SU-DHL-6 (cell line): Measurements from ENCODE around the gene CCNY.
"Not testable (repeated sequence)": the region's sequence is repeated elsewhere in the genome, so short reads cannot be mapped to it uniquely, and the experiment has no call there.

Experiments used
- H2AFZ ChIP-seq: fragments of 200-600 bp; sonication (generic); 2 replicates; pipeline ENCODE4 v1.6.1; 2014; ENCODE audit warnings: low read depth, mild to moderate bottlenecking, moderate library complexity, mixed read lengths, antibody characterized with exemption, low read length; ENCODE audit not compliant: severe bottlenecking
- H3F3A ChIP-seq: fragments of 200-600 bp; shearing (Covaris generic); 2 replicates; pipeline ENCODE4 v1.6.0; 2016; ENCODE audit warnings: antibody characterized with exemption, mild to moderate bottlenecking; ENCODE audit not compliant: insufficient read depth
- H3K27ac ChIP-seq: fragments of 200-600 bp; sonication (generic); 2 replicates; pipeline ENCODE4 v1.5.1; 2016; ENCODE audit warnings: low read depth, mild to moderate bottlenecking, low read length, moderate library complexity, mixed read lengths
- H3K27me3 ChIP-seq: fragments of 200-600 bp; sonication (generic), shearing (Covaris generic); 2 replicates; pipeline ENCODE4 v1.6.0; 2014; ENCODE audit warnings: mild to moderate bottlenecking, low read length
- H3K36me3 ChIP-seq: fragments of 200-600 bp; sonication (generic); 2 replicates; pipeline ENCODE4 v1.6.1; 2014; ENCODE audit warnings: mild to moderate bottlenecking, low read length, mixed read lengths
- H3K4me2 ChIP-seq: fragments of 300-600, 200-600 bp; shearing (Covaris generic), sonication (generic); 2 replicates; pipeline ENCODE4 v1.6.0; 2014; ENCODE audit warnings: low read length, low read depth, mild to moderate bottlenecking; ENCODE audit not compliant: poor library complexity, severe bottlenecking
- H3K4me3 ChIP-seq: fragments of 200-600 bp; sonication (generic); 2 replicates; pipeline ENCODE4 v1.5.1; 2014; ENCODE audit warnings: antibody characterized with exemption, low read length, mild to moderate bottlenecking, mixed read lengths; ENCODE audit not compliant: insufficient read depth, poor library complexity, severe bottlenecking
- H3K79me2 ChIP-seq: fragments of 200-600 bp; sonication (generic); 2 replicates; pipeline ENCODE4 v1.6.1; 2014; ENCODE audit warnings: mild to moderate bottlenecking, low read length, moderate library complexity; ENCODE audit not compliant: insufficient read depth
- H3K9ac ChIP-seq: fragments of 200-600 bp; sonication (generic); 2 replicates; pipeline ENCODE4 v1.7.0; 2014; ENCODE audit warnings: mild to moderate bottlenecking, low read length
- H3K9me2 ChIP-seq: fragments of 200-600 bp; sonication (generic); replicated peaks from 2 replicates; pipeline ENCODE4 v1.6.1; 2014; ENCODE audit warnings: low read length; ENCODE audit not compliant: insufficient read depth
- H3K9me3 ChIP-seq: fragments of 200-600 bp; sonication (generic); 2 replicates; pipeline ENCODE4 v1.6.1; 2014; ENCODE audit warnings: low read length, mixed read lengths; ENCODE audit not compliant: insufficient read depth
- H4K20me1 ChIP-seq: fragments of 200-600 bp; sonication (generic); 2 replicates; pipeline ENCODE4 v1.6.1; 2014; ENCODE audit warnings: low read depth, mild to moderate bottlenecking, antibody characterized with exemption, low read length, moderate library complexity, mixed read lengths
- CTCF ChIP-seq: fragments of 200-600 bp; sonication (generic); IDR thresholded peaks from one replicate; pipeline ENCODE4 v1.5.1; 2017; ENCODE audit warnings: antibody characterized with exemption, mild to moderate bottlenecking, low read length, moderate library complexity; ENCODE audit not compliant: insufficient read depth, poor library complexity, severe bottlenecking
- EZH2phosphoT487 ChIP-seq: fragments of 200-600 bp; sonication (generic), shearing (Covaris generic); conservative IDR thresholded peaks from 2 replicates; pipeline ENCODE4 v1.6.1; 2018; ENCODE audit warnings: mild to moderate bottlenecking, antibody characterized with exemption, low read length, moderate library complexity, mixed read lengths

CCNY gene

GRCh38 chr10:35399414-35400009, 63.2 kb downstream of the CCNY start:
- Histone ChIP-seq H4K20me1 (peaks cover 5% of the 10 kb centered on the region; the same call in 1 of the 2 replicates), H3K79me2 (no peaks in the 10 kb centered on the region)

GRCh38 chr10:35400595-35401268, 64.4 kb downstream of the CCNY start:
- no peaks in the 10 kb centered on the region for H3F3A ChIP-seq
- TF ChIP-seq EZH2phosphoT487: no peak
- TF ChIP-seq CTCF: no peak
- H2AFZ ChIP-seq: no peak overlapping the region
- H3K4me2 ChIP-seq: no peak overlapping the region
- H3K27ac ChIP-seq: no peak overlapping the region
- H3K79me2 ChIP-seq: no peaks in the 10 kb centered on the region
- no peaks in the 10 kb centered on the region for H3K9me3 ChIP-seq
- peaks cover 5% of the 10 kb centered on the region; the same call in 1 of the 2 replicates for H4K20me1 ChIP-seq
- H3K9me2 ChIP-seq: no peaks in the 10 kb centered on the region
- no peak overlapping the region for H3K4me3 ChIP-seq
- no peaks in the 10 kb centered on the region for H3K27me3 ChIP-seq
- no peaks in the 10 kb centered on the region for H3K36me3 ChIP-seq
- no peak overlapping the region for H3K9ac ChIP-seq

More at GRCh38 chr10:35399414-35400009, 63.2 kb downstream of the CCNY start:
- H3K27ac ChIP-seq: no peak overlapping the region
- H3K9me3 ChIP-seq: no peaks in the 10 kb centered on the region
- H3K36me3 ChIP-seq: no peaks in the 10 kb centered on the region
- H3K27me3 ChIP-seq: no peaks in the 10 kb centered on the region
- H2AFZ ChIP-seq: no peak overlapping the region
- no peak overlapping the region for H3K4me3 ChIP-seq
- no peak overlapping the region for H3K4me2 ChIP-seq
- no peaks in the 10 kb centered on the region for H3K9me2 ChIP-seq
- TF ChIP-seq CTCF (no peak), EZH2phosphoT487 (no peak)
- H3F3A ChIP-seq: no peaks in the 10 kb centered on the region
- no peak overlapping the region for H3K9ac ChIP-seq

- H3K4me2 ChIP-seq, H3K9me2 ChIP-seq, H3K9me3 ChIP-seq, H3K9ac ChIP-seq, H3F3A ChIP-seq, H3K27ac ChIP-seq, H4K20me1 ChIP-seq, H3K36me3 ChIP-seq, H3K79me2 ChIP-seq, H3K4me3 ChIP-seq, H2AFZ ChIP-seq, H3K27me3 ChIP-seq: not testable (repeated sequence)
These were observed 67.2 kb downstream of the CCNY start for GRCh38 chr10:35403491-35403890.

- not testable (repeated sequence) for H3K4me2 ChIP-seq, H3K27me3 ChIP-seq, H4K20me1 ChIP-seq
These were observed 67.8 kb downstream of the CCNY start for GRCh38 chr10:35404077-35404476.

GRCh38 chr10:35406003-35406630, 69.8 kb downstream of the CCNY start:
- H2AFZ ChIP-seq, H3K9me2 ChIP-seq, H3F3A ChIP-seq, H3K27me3 ChIP-seq, H3K79me2 ChIP-seq, H3K4me3 ChIP-seq, H3K4me2 ChIP-seq, H3K27ac ChIP-seq, H4K20me1 ChIP-seq, H3K9me3 ChIP-seq, H3K9ac ChIP-seq, H3K36me3 ChIP-seq: not testable (repeated sequence)

More at GRCh38 chr10:35404077-35404476, 67.8 kb downstream of the CCNY start:
- H3K79me2 ChIP-seq, H3K9ac ChIP-seq, H3F3A ChIP-seq, H3K4me3 ChIP-seq, H3K36me3 ChIP-seq, H3K9me3 ChIP-seq, H3K9me2 ChIP-seq, H2AFZ ChIP-seq, H3K27ac ChIP-seq: not testable (repeated sequence)

- H3K9me2 ChIP-seq, H3F3A ChIP-seq, H3K36me3 ChIP-seq, H3K79me2 ChIP-seq, H3K4me2 ChIP-seq, H3K4me3 ChIP-seq, H3K27ac ChIP-seq, H3K27me3 ChIP-seq, H3K9me3 ChIP-seq, H2AFZ ChIP-seq, H3K9ac ChIP-seq, H4K20me1 ChIP-seq: not testable (repeated sequence)
These were observed 71.4 kb downstream of the CCNY start for GRCh38 chr10:35407696-35408095.
